Loucy (cell line): ENCODE data around the gene DPYSL4.

Source experiments
- H2AFZ ChIP-seq: fragments of 200-600 bp; sonication (generic); 2 replicates; pipeline ENCODE4 v1.6.0; 2016; ENCODE audit warnings: antibody characterized with exemption, mild to moderate bottlenecking, low read length, moderate library complexity
- H3F3A ChIP-seq: fragments of 200-600 bp; 2 replicates; pipeline ENCODE4 v1.6.0; 2016; ENCODE audit warnings: antibody characterized with exemption, low read depth, mild to moderate bottlenecking
- H3K27me3 ChIP-seq: fragments of 200-600 bp; sonication (generic); 2 replicates; pipeline ENCODE4 v1.6.1; 2014; ENCODE audit warnings: low read length, mild to moderate bottlenecking; ENCODE audit not compliant: insufficient read depth, poor library complexity, severe bottlenecking
- H3K36me3 ChIP-seq: fragments of 200-600 bp; sonication (generic); 2 replicates; pipeline ENCODE4 v1.6.1; 2016; ENCODE audit warnings: low read length; ENCODE audit not compliant: insufficient read depth
- H3K4me1 ChIP-seq: fragments of 200-600 bp; sonication (generic); 2 replicates; pipeline ENCODE4 v1.5.1; 2014; ENCODE audit warnings: low read length, mild to moderate bottlenecking; ENCODE audit not compliant: insufficient read depth, poor library complexity, severe bottlenecking
- H3K4me2 ChIP-seq: fragments of 200-600 bp; sonication (generic); 2 replicates; pipeline ENCODE4 v1.6.0; 2014; ENCODE audit warnings: antibody characterized with exemption, low read length, low read depth, mild to moderate bottlenecking; ENCODE audit not compliant: poor library complexity, severe bottlenecking
- H3K4me3 ChIP-seq: fragments of 200-600 bp; sonication (generic); 2 replicates; pipeline ENCODE4 v1.5.1; 2014; ENCODE audit warnings: low read length, mild to moderate bottlenecking, mixed read lengths; ENCODE audit not compliant: poor library complexity, severe bottlenecking
- H3K79me2 ChIP-seq: fragments of 200-600 bp; sonication (generic); 2 replicates; pipeline ENCODE4 v1.6.1; 2014; ENCODE audit warnings: low read length; ENCODE audit not compliant: insufficient read depth
- H3K9ac ChIP-seq: fragments of 200-600 bp; sonication (generic); 2 replicates; pipeline ENCODE4 v1.6.0; 2014; ENCODE audit warnings: mild to moderate bottlenecking, low read depth, low read length, moderate library complexity; ENCODE audit not compliant: poor library complexity, severe bottlenecking
- H3K9me2 ChIP-seq: fragments of 200-600 bp; sonication (generic); replicated peaks from 2 replicates; pipeline ENCODE4 v1.6.1; 2016; ENCODE audit warnings: low read depth, low read length, mixed read lengths
- H3K9me3 ChIP-seq: fragments of 200-600 bp; sonication (generic); 2 replicates; pipeline ENCODE4 v1.6.1; 2014; ENCODE audit warnings: mild to moderate bottlenecking, antibody characterized with exemption, low read length, low read depth; ENCODE audit not compliant: insufficient read depth
- H4K20me1 ChIP-seq: fragments of 200-600 bp; sonication (generic); 2 replicates; pipeline ENCODE4 v1.6.0; 2014; ENCODE audit warnings: antibody characterized with exemption, low read length, mild to moderate bottlenecking; ENCODE audit not compliant: insufficient read depth, poor library complexity, severe bottlenecking
- CTCF ChIP-seq: fragments of 200-600 bp; sonication (generic); conservative IDR thresholded peaks from 2 replicates; pipeline ENCODE4 v1.5.1; 2014; ENCODE audit warnings: mild to moderate bottlenecking, antibody characterized with exemption, low read length
- EZH2phosphoT487 ChIP-seq: fragments of 200-600 bp; IDR thresholded peaks from 2 replicates; pipeline ENCODE4 v1.6.1; 2018; ENCODE audit warnings: antibody characterized with exemption, mild to moderate bottlenecking, moderate library complexity, borderline replicate concordance

The DPYSL4 gene

DNA sequence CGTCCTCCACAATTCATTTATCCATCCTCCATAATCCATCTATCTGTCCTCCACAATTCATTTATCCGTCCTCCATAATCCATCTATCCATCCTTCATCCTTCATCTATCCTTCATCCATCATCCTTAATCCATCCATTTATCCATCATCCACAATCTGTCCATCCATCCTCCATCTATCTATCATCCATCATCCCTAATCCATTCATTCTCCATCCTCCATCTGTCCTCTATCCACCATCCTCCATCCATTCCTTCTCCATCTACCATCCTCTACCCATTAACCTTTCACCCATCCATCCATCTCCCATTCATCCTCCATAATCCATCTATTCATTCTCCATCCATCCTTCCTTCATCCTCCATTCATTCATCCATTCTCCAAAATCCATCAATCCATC, 36.0 kb upstream of the DPYSL4 start:
- H3K9me3 ChIP-seq, result no peaks in the 10 kb centered on the region
- TF ChIP-seq EZH2phosphoT487 (no peak), CTCF (no peak)
- H3K4me3 ChIP-seq, result no peak overlapping the region
- no peaks in the 10 kb centered on the region for H3K9me2 ChIP-seq
- no peak overlapping the region for H2AFZ ChIP-seq
- no peak overlapping the region for H3K4me2 ChIP-seq
- no peak overlapping the region for H3K9ac ChIP-seq
- H4K20me1 ChIP-seq, result no peaks in the 10 kb centered on the region
- no peaks in the 10 kb centered on the region for H3F3A ChIP-seq
- H3K79me2 ChIP-seq, result no peaks in the 10 kb centered on the region
- no peaks in the 10 kb centered on the region for H3K4me1 ChIP-seq
- H3K27me3 ChIP-seq, result no peaks in the 10 kb centered on the region
- no peaks in the 10 kb centered on the region for H3K36me3 ChIP-seq

GRCh38 chr10:132151286-132151950, 35.3 kb upstream of the DPYSL4 start:
- Histone ChIP-seq H3F3A (no peaks in the 10 kb centered on the region), H3K4me1 (no peaks in the 10 kb centered on the region), H3K9me3 (no peaks in the 10 kb centered on the region), H3K4me2 (no peak overlapping the region), H3K9me2 (no peaks in the 10 kb centered on the region), H3K4me3 (no peak overlapping the region), H4K20me1 (no peaks in the 10 kb centered on the region), H3K79me2 (no peaks in the 10 kb centered on the region), H3K27me3 (no peaks in the 10 kb centered on the region), H3K9ac (no peak overlapping the region), H3K36me3 (no peaks in the 10 kb centered on the region), H2AFZ (no peak overlapping the region)
- no peak for TF ChIP-seq EZH2phosphoT487
- no peak for TF ChIP-seq CTCF

DNA sequence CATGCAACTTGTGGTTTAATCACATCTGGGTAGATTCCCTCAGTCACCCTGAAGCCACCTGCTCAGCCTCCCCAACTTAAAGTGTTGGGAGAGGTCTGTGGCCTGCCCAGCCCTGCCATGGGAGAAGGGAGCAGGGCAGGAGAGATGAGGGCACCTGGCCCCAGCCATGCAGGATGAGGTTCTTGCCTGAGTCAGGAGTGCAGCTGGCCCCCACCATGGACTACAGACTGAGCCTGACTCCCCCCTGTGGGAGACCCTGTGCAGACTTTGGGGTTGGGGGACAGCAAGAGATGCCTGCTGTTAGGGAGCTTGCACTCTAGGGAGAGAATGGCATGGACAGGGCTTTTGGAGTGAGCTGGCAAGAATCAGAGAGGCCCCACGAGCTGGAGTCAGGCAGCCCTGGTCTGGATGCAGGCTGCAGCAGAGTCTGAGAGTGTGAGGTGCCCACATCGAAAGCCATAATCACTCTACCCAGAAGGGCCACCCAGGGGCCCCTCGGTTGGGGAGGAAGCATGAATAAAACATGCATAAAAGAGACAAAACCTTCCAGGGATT, 34.7 kb upstream of the DPYSL4 start:
- Histone ChIP-seq H3K79me2 (no peaks in the 10 kb centered on the region), H4K20me1 (no peaks in the 10 kb centered on the region), H3K9ac (no peak overlapping the region), H3K9me2 (no peaks in the 10 kb centered on the region), H3K9me3 (no peaks in the 10 kb centered on the region), H3K4me2 (no peak overlapping the region), H3K36me3 (no peaks in the 10 kb centered on the region), H3F3A (no peaks in the 10 kb centered on the region), H3K4me1 (no peaks in the 10 kb centered on the region), H3K4me3 (no peak overlapping the region), H2AFZ (no peak overlapping the region), H3K27me3 (no peaks in the 10 kb centered on the region)
- TF ChIP-seq EZH2phosphoT487 (no peak), CTCF (no peak)
